PC-3 (cell line): ENCODE data around the gene FCHO1.

Experiments used
- CTCF ChIP-seq: fragments of 300-600 bp; sonication (generic); conservative IDR thresholded peaks from 2 replicates; pipeline ENCODE4 v1.5.1; 2017; ENCODE audit warnings: antibody characterized with exemption, low read depth, mild to moderate bottlenecking, low read length
- EZH2 ChIP-seq: fragments of 300-600 bp; sonication (generic); IDR thresholded peaks from one replicate; pipeline ENCODE4 v1.6.1; 2017; ENCODE audit warnings: antibody characterized with exemption, mild to moderate bottlenecking, low read length; ENCODE audit not compliant: unreplicated experiment

GRCh38 chr19:17784201-17785008, 33.1 kb downstream of the FCHO1 start:
- TF ChIP-seq CTCF: peak; percentile 85
- no peak for TF ChIP-seq EZH2
